Glutamatergic neuron (in vitro differentiated cells): ENCODE data around the gene DNAJB6. TPM values are rescaled to one million over a fixed set of nuclear protein-coding genes. Genes with fewer than 3 reads are reported as not detected.

Source experiments
- DNase-seq: peaks from one replicate; pipeline ENCODE4 v3.0.0; 2022
- H3K27ac Mint-ChIP-seq: one replicate; pipeline ENCODE4 v1.8.0; 2020; ENCODE audit warnings: mild to moderate bottlenecking, mixed read lengths, inconsistent platforms; ENCODE audit not compliant: unreplicated experiment
- H3K27me3 Mint-ChIP-seq: one replicate; pipeline ENCODE4 v1.8.0; 2020; ENCODE audit warnings: mild to moderate bottlenecking, moderate library complexity, mixed read lengths, inconsistent platforms; ENCODE audit not compliant: unreplicated experiment
- H3K36me3 Mint-ChIP-seq: one replicate; pipeline ENCODE4 v1.8.0; 2020; ENCODE audit warnings: mild to moderate bottlenecking, mixed read lengths, inconsistent platforms; ENCODE audit not compliant: unreplicated experiment
- H3K4me1 Mint-ChIP-seq: one replicate; pipeline ENCODE4 v1.8.0; 2020; ENCODE audit warnings: mild to moderate bottlenecking, low read depth, mixed read lengths, inconsistent platforms; ENCODE audit not compliant: unreplicated experiment
- H3K4me3 Mint-ChIP-seq: one replicate; pipeline ENCODE4 v1.8.0; 2020; ENCODE audit warnings: mild to moderate bottlenecking, mixed read lengths, inconsistent platforms; ENCODE audit not compliant: unreplicated experiment
- H3K9me3 Mint-ChIP-seq: one replicate; pipeline ENCODE4 v1.8.0; 2020; ENCODE audit warnings: mild to moderate bottlenecking, moderate library complexity, mixed read lengths, inconsistent platforms; ENCODE audit not compliant: unreplicated experiment
- CTCF ChIP-seq: fragments of 200-600 bp; sonication (generic); IDR thresholded peaks from one replicate; pipeline ENCODE4 v1.5.0; 2021; ENCODE audit not compliant: partially characterized antibody, unreplicated experiment
- total RNA-seq: library from RNA; stranded (reverse); fragmentation: NEBNext Ultra II Directional; extraction: Animal tissue kit (Norgen Biotek cat#: 25700); gene quantifications from one replicate; pipeline ENCODE4 v1.2.1, GENCODE V29; 2021; ENCODE audit not compliant: unreplicated experiment

Gene DNAJB6
- total RNA-seq, 1 donor from 2014 or later, result 120 TPM

DNA sequence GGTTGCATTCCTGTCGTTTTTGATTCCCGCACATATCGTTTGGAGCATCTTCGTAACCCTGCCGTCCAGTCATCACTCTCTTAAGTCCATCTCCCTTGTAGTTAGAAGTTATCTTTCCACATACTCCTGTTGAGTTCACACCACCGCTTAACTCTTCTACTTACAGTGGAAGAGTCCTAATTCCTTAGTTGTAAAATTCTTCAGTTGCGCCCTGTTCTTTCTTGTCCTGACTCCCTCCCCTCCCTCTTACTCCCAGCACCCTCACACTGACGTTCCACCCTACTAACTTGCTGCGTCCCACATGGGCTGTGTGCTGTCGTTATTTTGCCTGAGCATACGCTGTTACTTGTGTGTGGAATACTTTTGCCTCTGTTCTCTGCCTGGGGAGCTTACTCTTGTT is 11.7 kb downstream of the DNAJB6 start:
- Mint-ChIP-seq H3K27ac (no peak overlapping the region), H3K9me3 (peaks cover 5% of the 10 kb centered on the region), H3K27me3 (peaks cover 1% of the 10 kb centered on the region), H3K4me3 (no peak overlapping the region), H3K4me1 (peaks cover 17% of the 10 kb centered on the region), H3K36me3 (no peaks in the 10 kb centered on the region)
- no peak for TF ChIP-seq CTCF
- no peak for DNase-seq

GRCh38 chr7:157352516-157352915 is 15.7 kb downstream of the DNAJB6 start:
- no peak for DNase-seq
- Mint-ChIP-seq H3K4me3 (no peak overlapping the region), H3K9me3 (peaks cover 5% of the 10 kb centered on the region), H3K36me3 (no peaks in the 10 kb centered on the region), H3K27me3 (no peaks in the 10 kb centered on the region), H3K27ac (no peak overlapping the region), H3K4me1 (peaks cover 28% of the 10 kb centered on the region)
- TF ChIP-seq CTCF, result no peak

- DNase-seq, result no peak
- H3K27me3 Mint-ChIP-seq, result no peaks in the 10 kb centered on the region
- peaks cover 10% of the 10 kb centered on the region for H3K36me3 Mint-ChIP-seq
- TF ChIP-seq CTCF, result no peak
- peaks cover 27% of the 10 kb centered on the region for H3K4me1 Mint-ChIP-seq
- H3K4me3 Mint-ChIP-seq, result peak overlapping the region; percentile 61
- H3K9me3 Mint-ChIP-seq, result peaks cover 1% of the 10 kb centered on the region
- H3K27ac Mint-ChIP-seq, result peak overlapping the region; percentile 52
Measured at GRCh38 chr7:157355784-157356511, 19.1 kb downstream of the DNAJB6 start.

- Mint-ChIP-seq H3K4me1 (peaks cover 27% of the 10 kb centered on the region), H3K27me3 (no peaks in the 10 kb centered on the region), H3K36me3 (peaks cover 10% of the 10 kb centered on the region), H3K4me3 (no peak overlapping the region), H3K27ac (no peak overlapping the region), H3K9me3 (no peaks in the 10 kb centered on the region)
- TF ChIP-seq CTCF, result no peak
- DNase-seq, result no peak
Measured at GRCh38 chr7:157357129-157358040, 20.6 kb downstream of the DNAJB6 start.
